ENCODE data around the gene PACRG.

Gene PACRG

GRCh38 chr6:163152701-163153100, 424.9 kb downstream of the PACRG start:
- no peak for DNase-seq

- DNase-seq = no peak
Observed at GRCh38 chr6:163159110-163159509, 431.3 kb downstream of the PACRG start.

- DNase-seq = no peak
Observed at GRCh38 chr6:163159689-163160088, 431.9 kb downstream of the PACRG start.

DNA sequence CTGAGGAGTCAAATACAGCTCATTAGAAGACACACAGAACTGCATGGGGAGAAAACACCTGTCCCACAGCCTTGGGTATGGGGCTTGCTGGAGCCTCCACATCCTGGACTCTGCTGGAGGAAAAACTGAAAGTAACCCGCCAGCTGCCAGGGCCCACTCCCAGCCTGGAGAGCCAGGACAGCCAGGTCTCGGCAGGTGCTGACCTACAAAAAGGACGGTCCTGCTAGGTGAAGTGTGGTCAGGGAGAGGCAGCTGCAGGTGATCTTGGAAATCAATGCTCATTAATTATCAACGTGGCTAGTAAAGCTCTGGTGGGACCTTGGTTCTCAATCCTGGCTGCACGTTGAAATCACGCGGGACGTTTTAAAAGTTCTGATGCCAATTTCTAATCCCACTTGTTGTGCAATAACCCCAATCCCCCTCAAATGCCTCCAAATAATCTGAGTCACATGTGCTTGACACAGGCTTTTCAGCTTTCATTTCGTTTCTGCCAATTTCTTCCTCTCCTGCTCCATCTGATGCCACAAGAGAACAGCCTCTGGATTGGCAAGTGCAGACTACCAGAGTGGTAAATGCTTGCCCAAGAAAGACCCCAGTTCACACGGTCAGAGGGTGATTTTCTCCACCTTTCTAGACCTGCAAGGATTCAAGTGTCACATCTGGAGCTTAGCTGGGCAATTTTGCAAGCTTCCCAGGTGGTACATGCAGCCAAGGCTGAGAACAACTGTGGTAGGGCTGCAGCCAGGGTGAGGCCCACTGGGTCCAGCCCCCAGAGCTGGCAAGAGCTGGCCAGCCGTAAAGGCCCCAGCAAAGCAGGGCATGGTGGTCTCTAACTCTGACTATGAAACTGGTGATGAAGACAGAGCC, 434.5 kb downstream of the PACRG start:
- no peak for DNase-seq

- DNase-seq = no peak
Observed at GRCh38 chr6:163162874-163163213, 435.1 kb downstream of the PACRG start.

DNA sequence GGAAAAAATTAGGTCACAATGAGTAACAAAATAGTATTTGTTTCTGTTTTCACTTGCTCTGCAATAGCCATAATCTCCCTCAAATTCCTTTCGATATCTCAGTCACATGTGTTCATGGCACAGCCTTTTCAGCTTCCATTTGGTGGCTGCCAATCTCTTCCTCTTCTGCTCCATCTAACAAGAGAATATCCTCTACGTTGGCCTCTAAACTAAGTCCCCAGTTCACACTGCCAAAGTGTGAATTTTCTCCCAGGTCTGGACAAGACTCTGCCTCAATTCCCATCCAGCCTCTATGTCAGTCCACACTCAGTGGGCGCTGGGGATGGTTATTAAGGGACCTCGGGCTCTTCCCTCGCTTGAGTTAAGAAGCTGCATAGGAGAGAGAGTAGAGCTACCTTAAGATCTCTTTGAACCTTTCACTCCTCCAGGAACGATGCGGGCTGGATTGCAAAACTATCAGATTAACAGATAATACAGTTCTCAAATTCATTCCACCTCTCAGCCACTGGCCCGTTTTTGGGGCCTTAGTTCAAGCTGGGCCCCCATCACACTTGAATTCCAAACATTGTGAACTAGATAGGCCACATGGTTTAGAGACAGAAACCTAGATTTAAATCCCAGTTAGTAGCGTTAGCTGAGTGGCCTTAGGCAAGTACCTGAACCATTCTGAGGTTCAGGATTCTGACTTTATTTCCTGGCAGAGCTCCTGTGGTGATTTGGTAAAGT, 436.6 kb downstream of the PACRG start:
- DNase-seq = no peak

DNA sequence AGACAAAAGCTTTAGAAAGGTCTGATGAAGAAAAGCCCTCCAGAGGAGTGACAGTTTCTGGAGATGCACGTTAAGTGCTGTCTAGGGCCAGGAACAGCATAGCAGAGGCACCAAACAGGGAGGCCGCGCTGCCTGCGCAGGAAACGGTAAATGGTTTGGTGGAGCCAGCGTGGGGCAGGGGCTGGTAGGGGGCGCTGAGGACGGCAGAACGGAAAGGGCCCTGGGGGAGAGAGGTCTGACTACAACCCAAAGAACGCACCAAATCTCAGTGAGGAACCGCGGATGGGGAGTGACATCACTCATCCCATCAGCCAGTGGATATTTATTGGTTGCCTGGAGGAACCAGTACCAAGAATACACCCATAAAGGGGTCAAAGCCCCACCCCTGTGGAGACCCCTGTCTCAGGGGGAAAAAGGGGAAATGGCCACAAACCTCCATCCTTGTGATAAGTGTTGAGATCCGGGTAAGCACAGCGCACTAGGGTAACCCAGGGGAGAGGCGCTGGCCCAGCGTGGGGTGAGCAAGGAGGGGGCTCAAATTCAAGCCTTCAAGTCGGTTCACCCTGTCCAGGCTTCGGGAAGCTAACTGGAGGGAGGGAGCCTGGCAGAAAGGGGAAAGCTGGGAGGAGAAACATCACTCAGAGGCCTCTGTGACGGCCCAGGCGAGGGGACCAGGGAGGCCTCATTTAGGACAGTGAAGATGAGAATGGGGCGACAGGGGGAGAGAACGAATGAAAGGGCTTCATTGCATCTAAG, 437.6 kb downstream of the PACRG start:
- no peak for DNase-seq

DNA sequence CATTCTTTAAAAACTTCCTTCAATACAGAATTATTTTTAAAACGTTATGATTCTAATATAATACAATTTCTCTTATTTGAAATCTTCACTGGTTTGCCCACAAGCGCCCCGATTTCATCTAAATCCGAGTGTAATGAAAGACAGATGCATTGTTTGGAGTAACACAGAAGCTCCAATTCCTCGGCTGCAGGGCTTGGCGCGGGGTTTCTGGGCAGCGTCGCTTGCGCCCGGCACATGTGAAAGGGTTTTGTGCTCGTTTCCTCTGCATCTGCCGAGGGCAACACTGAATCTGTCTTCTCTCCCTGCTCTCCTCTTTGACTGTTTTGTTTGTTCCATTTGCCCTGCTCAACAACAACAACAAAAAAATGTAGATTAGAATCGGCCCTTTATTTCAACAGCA, 438.1 kb downstream of the PACRG start:
- DNase-seq = no peak

DNA sequence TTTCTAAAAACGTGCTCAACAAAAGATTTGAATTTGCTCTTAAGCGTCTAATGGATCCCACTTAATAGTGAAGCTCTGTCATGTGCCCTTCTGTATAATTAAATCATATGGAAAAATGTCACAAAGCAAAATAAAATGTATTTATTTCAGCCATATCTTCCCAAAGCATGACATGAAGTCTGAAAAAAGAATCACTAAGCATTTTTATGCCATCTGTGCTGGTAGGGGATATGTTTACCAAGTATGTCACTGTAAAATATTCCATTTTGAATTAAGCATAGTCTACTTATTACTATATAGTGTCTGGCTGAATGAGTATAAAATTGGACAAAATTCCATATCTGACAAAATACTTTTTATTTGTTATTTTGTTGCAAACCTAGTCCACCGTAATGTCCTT, 438.7 kb downstream of the PACRG start:
- no peak for DNase-seq

- no peak for DNase-seq
Observed at GRCh38 chr6:163169521-163169920, 441.7 kb downstream of the PACRG start.

GRCh38 chr6:163170294-163170883, 442.6 kb downstream of the PACRG start:
- DNase-seq = no peak

GRCh38 chr6:163173741-163174140, 446.0 kb downstream of the PACRG start:
- no peak for DNase-seq

- peak; percentile 6 for DNase-seq
Observed at GRCh38 chr6:163175301-163175700, 447.5 kb downstream of the PACRG start.

DNA sequence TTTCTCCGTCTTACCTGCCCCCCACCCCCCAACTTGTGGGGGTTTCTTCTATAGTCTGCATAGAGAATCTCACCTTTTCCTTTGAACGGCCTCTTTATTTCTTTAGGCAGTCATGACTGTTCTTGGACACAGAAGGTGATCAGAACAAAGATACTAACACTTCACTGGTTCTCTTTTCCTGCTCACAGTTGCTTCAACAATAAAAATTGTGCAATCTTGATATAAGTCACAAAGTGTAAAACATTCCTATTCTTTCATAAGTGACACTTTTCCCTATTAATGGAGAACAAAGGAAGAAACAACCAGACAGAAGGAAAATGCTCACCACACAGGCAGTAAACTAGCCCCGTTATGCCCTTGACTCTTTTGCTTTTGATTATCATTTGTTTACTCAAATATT, 448.3 kb downstream of the PACRG start:
- DNase-seq = no peak

DNA sequence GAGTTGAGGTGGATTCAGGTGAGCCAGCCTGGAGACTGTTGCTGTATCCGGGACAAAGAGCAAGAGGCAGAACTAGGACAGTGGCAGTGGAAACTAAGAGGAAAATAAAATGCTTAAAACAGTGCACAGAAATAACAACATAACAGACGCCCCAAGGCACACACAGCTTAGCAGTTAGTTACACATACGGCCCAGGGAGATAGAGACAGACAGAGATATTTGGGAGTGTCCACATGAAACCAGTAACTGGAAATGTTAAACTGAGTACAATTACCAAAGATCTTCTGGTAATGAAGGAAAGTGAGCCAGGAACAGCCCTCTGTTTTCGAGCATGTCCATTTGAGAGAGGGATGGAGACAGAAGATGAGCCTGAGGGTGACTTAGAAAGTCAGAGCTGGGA, 449.2 kb downstream of the PACRG start:
- DNase-seq = no peak

- no peak for DNase-seq
Observed at GRCh38 chr6:163177892-163178420, 450.2 kb downstream of the PACRG start.

DNA sequence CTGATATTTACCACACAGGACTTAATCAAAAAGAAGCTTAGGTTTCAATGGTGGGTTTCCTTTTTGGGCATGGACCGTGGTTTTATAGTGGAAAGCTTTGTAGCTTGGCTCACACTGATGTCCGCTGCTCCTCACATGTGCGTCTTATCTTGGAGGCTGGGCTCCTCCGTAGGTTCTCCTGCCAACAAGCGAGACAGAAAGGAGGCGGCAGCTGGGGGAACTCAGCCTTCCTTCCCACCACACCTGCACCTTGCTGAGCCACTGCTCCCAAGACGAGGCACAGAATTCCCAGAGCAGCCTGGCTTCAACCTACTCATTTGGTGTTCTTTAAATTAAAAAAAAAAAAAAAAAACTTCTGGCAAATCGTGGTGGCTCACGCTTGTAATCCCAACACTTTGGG, 451.3 kb downstream of the PACRG start:
- no peak for DNase-seq

- DNase-seq = no peak
Observed at GRCh38 chr6:163179721-163180120, 451.9 kb downstream of the PACRG start.

- DNase-seq = no peak
Observed at GRCh38 chr6:163180874-163181541, 453.2 kb downstream of the PACRG start.

- no peak for DNase-seq
Observed at GRCh38 chr6:163181666-163182180, 453.9 kb downstream of the PACRG start.

GRCh38 chr6:163182696-163183095, 454.9 kb downstream of the PACRG start:
- DNase-seq = no peak

DNA sequence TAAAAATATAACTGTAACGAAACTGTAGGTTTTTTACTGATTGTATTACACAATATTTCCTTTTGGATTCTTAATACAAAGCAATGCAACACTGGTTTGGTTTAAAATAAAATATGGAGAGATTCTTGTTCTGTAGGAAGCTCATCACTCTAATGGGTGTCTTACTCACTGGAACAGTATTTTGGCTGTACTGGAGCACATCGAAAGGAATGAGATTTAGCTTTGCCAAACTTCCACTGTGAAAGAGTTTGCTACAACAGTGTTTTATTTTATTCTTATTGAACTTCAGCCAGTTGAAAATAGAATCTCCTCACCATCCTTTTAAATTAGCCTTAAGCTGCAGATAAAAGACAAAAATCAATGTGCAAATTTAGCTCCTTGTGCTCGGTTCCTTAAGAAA, 456.0 kb downstream of the PACRG start:
- DNase-seq = no peak

Measured in NCI-H510A treated with DMSO at 0.1 percent for 48 hours (cell line).